Adrenal gland (tissue), 19 donors: ENCODE measurements around the gene TMED10. TPM values are rescaled to one million over a fixed set of nuclear protein-coding genes. Genes with fewer than 3 reads are reported as not detected.

Experiments used
- DNase-seq, 7 donors: peaks; one replicate each; pipeline ENCODE4 v3.0.0-alpha.2; 2019 to 2020
- H3K27ac ChIP-seq, 5 donors: fragments of 200-600 bp; sonication (generic) in 4 of 5; 1 replicate in 3 of 5; 2 replicates in 2 of 5; pipeline versions ENCODE4 v1.5.1 to v1.8.0; 2016 to 2020; ENCODE audit warnings: mild to moderate bottlenecking in 1 of 5
- H3K27me3 ChIP-seq: fragments of 200-600 bp; 2 replicates; pipeline ENCODE4 v1.8.0; 2021
- H3K36me3 ChIP-seq, 2 donors: fragments of 200-600 bp; replicated peaks in 1 of 2; 1 replicate in 1 of 2; 2 replicates in 1 of 2; pipeline versions ENCODE4 v1.5.1 to v1.8.0; 2018 to 2022
- H3K4me1 ChIP-seq, 2 donors: fragments of 200-600 bp; replicated peaks in 1 of 2; 1 replicate in 1 of 2; 2 replicates in 1 of 2; pipeline versions ENCODE4 v1.5.1 to v1.8.0; 2018 to 2021
- H3K4me3 ChIP-seq, 4 donors: fragments of 200-600 bp; sonication (generic) in 3 of 4; one replicate each; pipeline ENCODE4 v1.5.1; 2016 to 2018
- H3K9me3 ChIP-seq, 3 donors: fragments of 200-600 bp; sonication (generic) in 1 of 3; replicated peaks in 1 of 3; 1 replicate in 2 of 3; 2 replicates in 1 of 3; pipeline versions ENCODE4 v1.5.1 to v1.8.0; 2016 to 2021
- POLR2A ChIP-seq, 2 donors: fragments of 450-650 bp; IDR thresholded peaks; one replicate each; pipeline ENCODE4 v1.6.1; 2017; ENCODE audit warnings: antibody characterized with exemption in 2 of 2, mild to moderate bottlenecking in 2 of 2, moderate library complexity in 1 of 2
- WGBS, 4 donors: extraction: QIAGEN DNeasy Blood & Tissue Kit in 2 of 4; methylation state at CpG; one replicate each; pipeline versions ENCODE4 v1.1.5 to v1.1.7; 2013 to 2017; 5-methylcytosine and 5-hydroxymethylcytosine counted together
- intact Hi-C, 2 donors: fragments of 100-400 bp; cut with DNase I; formaldehyde crosslinking; loops; one replicate each; pipeline versions ENCODE4 v1.14.1 to v1.15.0; 2022 to 2023
- long read RNA-seq, 10 donors: library from polyadenylated mRNA in 3 of 10; unstranded in 2 of 10; stranded (forward) in 1 of 10; transcript quantifications; one replicate each; pipeline ENCODE4 v2.0.0 and lab custom pipeline, GENCODE V29; 2021 to 2026
- polyA plus RNA-seq, 3 donors: library from polyadenylated mRNA; stranded (reverse); fragments of 200-250 nt in 2 of 3; fragments of 350-450 nt in 1 of 3; fragmentation: Illumina TruSeq in 1 of 3; extraction: RNeasy Lipid Tissue Mini Kit (QIAGEN cat#74804) in 1 of 3; gene quantifications; one replicate each; pipeline ENCODE4 v1.2.3, GENCODE V29; 2013 to 2014
- total RNA-seq, 9 donors: library from RNA; depleted of rRNA in 4 of 9; stranded (reverse); fragments of >200 nt in 4 of 9; fragments of 120-200 nt in 1 of 9; fragmentation: NEBNext Ultra II Directional in 1 of 9; extraction: Animal tissue kit (Norgen Biotek cat#: 25700) in 1 of 9; gene quantifications; one replicate each; pipeline versions ENCODE4 v1.1.0 to v1.2.4, GENCODE V29; 2013 to 2023
- TF ChIP-seq, protein P1 (sequence below), 6 experiments: fragments of 450-650 bp in 4 of 6; fragments of 200-600 bp in 2 of 6; sonication (generic) in 1 of 6; IDR thresholded peaks; 1 replicate in 5 of 6; 2 replicates in 1 of 6; pipeline versions ENCODE4 v1.5.1 to v1.8.0; 2016 to 2021; ENCODE audit warnings: antibody characterized with exemption in 6 of 6, mild to moderate bottlenecking in 2 of 6, moderate library complexity in 1 of 6
- donor health status: healthy with polysubstance abuse.
- donor health status: Bipolar disorder and iron deficiency.
- donor health status: DM: yes; HTN: yes; CAD: no.
- donor health status: DM: no; HTN: no; CAD: no.
- donor health status: DM: no; HTN: no; CAD: no.
- donor health status: DM: yes; HTN: yes; CAD: no.

Gene TMED10
- 100 to 1,000 TPM; 156 to 509 (median 354) TPM for total RNA-seq
- 100 to 1,000 TPM in 1 of 3 donors, 10 to 100 TPM in 2; 33.7 to 532 (median 65.3) TPM for polyA plus RNA-seq
- long read RNA-seq, donor 1, full-length matches to known transcripts: 115 of 121 reads
- long read RNA-seq, donor 1, partial matches to known transcripts: 6 of 121 reads
- long read RNA-seq, donor 1, other reads (novel, unspliced or antisense): 0 of 121 reads
- long read RNA-seq, donor 2, full-length matches to known transcripts: 75 of 80 reads
- long read RNA-seq, donor 2, partial matches to known transcripts: 5 of 80 reads
- long read RNA-seq, donor 2, other reads (novel, unspliced or antisense): 0 of 80 reads
- long read RNA-seq, donor 3, full-length matches to known transcripts: 83 of 89 reads
- long read RNA-seq, donor 3, partial matches to known transcripts: 6 of 89 reads
- long read RNA-seq, donor 3, other reads (novel, unspliced or antisense): 0 of 89 reads
- long read RNA-seq, donor 4, full-length matches to known transcripts: 187 of 201 reads
- long read RNA-seq, donor 4, partial matches to known transcripts: 1 of 201 reads
- long read RNA-seq, donor 4, other reads (novel, unspliced or antisense): 13 of 201 reads
- long read RNA-seq, donor 5, full-length matches to known transcripts: 367 of 399 reads
- long read RNA-seq, donor 5, partial matches to known transcripts: 26 of 399 reads
- long read RNA-seq, donor 5, other reads (novel, unspliced or antisense): 6 of 399 reads
- long read RNA-seq, donor 6, full-length matches to known transcripts: 101 of 122 reads
- long read RNA-seq, donor 6, partial matches to known transcripts: 1 of 122 reads
- long read RNA-seq, donor 6, other reads (novel, unspliced or antisense): 20 of 122 reads
- long read RNA-seq, donor 7, full-length matches to known transcripts: 56 of 61 reads
- long read RNA-seq, donor 7, partial matches to known transcripts: 5 of 61 reads
- long read RNA-seq, donor 7, other reads (novel, unspliced or antisense): 0 of 61 reads
- long read RNA-seq, donor 8, full-length matches to known transcripts: 136 of 187 reads
- long read RNA-seq, donor 8, partial matches to known transcripts: 51 of 187 reads
- long read RNA-seq, donor 8, other reads (novel, unspliced or antisense): 0 of 187 reads
- long read RNA-seq, donor 9, full-length matches to known transcripts: 71 of 71 reads
- long read RNA-seq, donor 9, partial matches to known transcripts: 0 of 71 reads
- long read RNA-seq, donor 9, other reads (novel, unspliced or antisense): 0 of 71 reads
- long read RNA-seq, donor 10, full-length matches to known transcripts: 43 of 48 reads
- long read RNA-seq, donor 10, partial matches to known transcripts: 5 of 48 reads
- long read RNA-seq, donor 10, other reads (novel, unspliced or antisense): 0 of 48 reads

DNA sequence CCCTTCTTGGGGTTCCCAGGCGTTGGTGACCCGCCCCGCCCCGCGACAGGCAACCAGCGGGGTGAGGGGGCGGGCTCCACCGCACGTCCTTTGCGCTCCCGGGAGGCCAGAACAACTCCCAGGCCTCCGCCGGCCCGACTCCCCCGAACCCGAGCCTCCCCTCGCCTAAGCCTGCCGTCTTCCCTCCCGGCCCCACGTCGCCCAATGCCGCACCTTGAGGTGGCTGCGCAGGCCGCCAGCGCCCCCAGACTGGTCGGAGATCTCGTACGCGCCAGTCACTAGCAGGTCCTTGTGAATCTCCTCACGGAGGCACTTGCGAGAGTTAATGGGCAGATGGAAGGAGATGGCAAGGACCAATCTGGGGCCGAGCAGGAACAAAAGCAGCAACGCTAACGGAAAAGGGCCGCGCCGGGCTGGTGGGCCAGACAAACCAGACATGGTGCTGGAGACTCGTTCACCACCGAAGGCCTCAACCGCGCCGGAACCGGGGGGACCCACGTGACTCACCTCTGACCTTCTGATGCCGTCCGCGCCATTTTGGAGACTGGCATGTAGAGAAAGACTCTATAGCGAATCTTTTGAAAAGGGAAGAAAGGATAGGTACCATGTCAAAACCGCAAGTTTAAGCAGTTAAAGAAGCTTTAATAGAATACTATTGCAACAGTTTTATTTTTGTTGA is at the start of gene TMED10:
Gene TMED10, minus strand, starts transcription at position 471 of the 679 bp plus-strand sequence. Its CDS starts 33 bp downstream, at position 438.
- TF ChIP-seq, protein P1, sequence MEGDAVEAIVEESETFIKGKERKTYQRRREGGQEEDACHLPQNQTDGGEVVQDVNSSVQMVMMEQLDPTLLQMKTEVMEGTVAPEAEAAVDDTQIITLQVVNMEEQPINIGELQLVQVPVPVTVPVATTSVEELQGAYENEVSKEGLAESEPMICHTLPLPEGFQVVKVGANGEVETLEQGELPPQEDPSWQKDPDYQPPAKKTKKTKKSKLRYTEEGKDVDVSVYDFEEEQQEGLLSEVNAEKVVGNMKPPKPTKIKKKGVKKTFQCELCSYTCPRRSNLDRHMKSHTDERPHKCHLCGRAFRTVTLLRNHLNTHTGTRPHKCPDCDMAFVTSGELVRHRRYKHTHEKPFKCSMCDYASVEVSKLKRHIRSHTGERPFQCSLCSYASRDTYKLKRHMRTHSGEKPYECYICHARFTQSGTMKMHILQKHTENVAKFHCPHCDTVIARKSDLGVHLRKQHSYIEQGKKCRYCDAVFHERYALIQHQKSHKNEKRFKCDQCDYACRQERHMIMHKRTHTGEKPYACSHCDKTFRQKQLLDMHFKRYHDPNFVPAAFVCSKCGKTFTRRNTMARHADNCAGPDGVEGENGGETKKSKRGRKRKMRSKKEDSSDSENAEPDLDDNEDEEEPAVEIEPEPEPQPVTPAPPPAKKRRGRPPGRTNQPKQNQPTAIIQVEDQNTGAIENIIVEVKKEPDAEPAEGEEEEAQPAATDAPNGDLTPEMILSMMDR (IDR thresholded peaks at IDR 0.05): peak in 2 of 6 experiments; percentile 6
- peak; percentile 10 to 63 for TF ChIP-seq POLR2A (IDR thresholded peaks at IDR 0.05)
- Histone ChIP-seq H3K36me3 (no peaks in the 10 kb centered on the region), H3K9me3 (no peaks in the 10 kb centered on the region), H3K4me1 (peaks cover 12 to 27% of the 10 kb centered on the region in 2 donors), H3K27ac (peak within 1 kb of the TSS; percentile 93 to 99 (median 97)), H3K27me3 (no peaks in the 10 kb centered on the region), H3K4me3 (peak within 1 kb of the TSS in 3 of 4 donors; percentile 94 to 97 (median 96))
- intact Hi-C loops: no loop called here
- WGBS, 4 donors: 0 to 1% (median 0%) methylated on average over 27 to 49 of the region's 49 CpGs
- DNase-seq: peak; percentile 89 to 95 (median 91)

- no peaks in the 10 kb centered on the region for H3K4me1 ChIP-seq
- intact Hi-C loops: no loop called here
- 78 to 82% (median 80%) methylated on average over 2 of the region's 2 CpGs for WGBS, 4 donors
These were observed 48.1 kb upstream of the TMED10 start for GRCh38 chr14:75224561-75224960.

GRCh38 chr14:75223664-75224154 is 47.3 kb upstream of the TMED10 start:
- Histone ChIP-seq H3K4me3 (no peak overlapping the region), H3K9me3 (no peaks in the 10 kb centered on the region), H3K4me1 (no peaks in the 10 kb centered on the region), H3K27me3 (no peaks in the 10 kb centered on the region), H3K27ac (peak overlapping the region in 1 of 5 donors; percentile 22), H3K36me3 (no peaks in the 10 kb centered on the region)
- peak in 6 of 7 donors; percentile 26 to 64 (median 46) for DNase-seq
- WGBS, 4 donors: 65 to 78% (median 66%) methylated on average over 4 of the region's 4 CpGs
- intact Hi-C loops: no loop called here
- TF ChIP-seq POLR2A (IDR thresholded peaks at IDR 0.05): no peak
- TF ChIP-seq, protein P1 (IDR thresholded peaks at IDR 0.05): no peak

More at GRCh38 chr14:75224561-75224960, 48.1 kb upstream of the TMED10 start:
- H3K36me3 ChIP-seq: no peaks in the 10 kb centered on the region
- H3K9me3 ChIP-seq: no peaks in the 10 kb centered on the region
- no peak overlapping the region for H3K27ac ChIP-seq
- no peak for DNase-seq
- no peak overlapping the region for H3K4me3 ChIP-seq
- no peaks in the 10 kb centered on the region for H3K27me3 ChIP-seq
- TF ChIP-seq, protein P1 (IDR thresholded peaks at IDR 0.05): no peak
- TF ChIP-seq POLR2A (IDR thresholded peaks at IDR 0.05): no peak
